Measurements from ENCODE around the gene SIK3. TPM values are rescaled to one million over a fixed set of nuclear protein-coding genes. Genes with fewer than 3 reads are reported as not detected.

SIK3 gene
- polyA plus RNA-seq, 1 of the 3 experiments (the other 2 are of a cell fraction): 5.1 TPM

GRCh38 chr11:116798368-116798767, 299.9 kb downstream of the SIK3 start:
- no peaks in the 10 kb centered on the region for H3K4me1 ChIP-seq (ENCODE audit: control insufficient read depth in 1 of 2, insufficient read depth in 2 of 2, low read depth in 1 of 2, low read length in 1 of 2)
- H3F3A ChIP-seq (replicated peaks; ENCODE audit: insufficient read depth): peaks cover 3% of the 10 kb centered on the region
- ChIA-PET CTCF (interaction anchor here (1.5 kb wide), 1 partner anchor 307 kb away, joined by 5 read pairs; no protein-coding TSS in a partner anchor), POLR2A (no interaction called here)
- no peak overlapping the region for H3K4me3 ChIP-seq (ENCODE audit: low read depth in 2 of 2, low read length in 1 of 2)
- H3K36me3 ChIP-seq (replicated peaks in 1 of 2; ENCODE audit: control insufficient read depth in 1 of 2, insufficient read depth in 2 of 2, low read length in 1 of 2): no peaks in the 10 kb centered on the region
- no peaks in the 10 kb centered on the region for H4K20me1 ChIP-seq (ENCODE audit: insufficient read depth)
- no peaks in the 10 kb centered on the region for H3K9me2 ChIP-seq
- no peak overlapping the region for H3K27ac ChIP-seq (ENCODE audit: low read depth in 2 of 2, low read length in 1 of 2)
- no peaks in the 10 kb centered on the region for H3K79me2 ChIP-seq (ENCODE audit: insufficient read depth)
- TF ChIP-seq FOXM1 (IDR thresholded peaks at IDR 0.05; ENCODE audit: low read depth) (no peak), SIN3A (IDR thresholded peaks at IDR 0.05; ENCODE audit: borderline replicate concordance, low read depth, low read length) (no peak), MXI1 (IDR thresholded peaks at IDR 0.05; ENCODE audit: low read depth, low read length) (no peak), SMC3 (IDR thresholded peaks at IDR 0.05; ENCODE audit: low read depth, low read length) (no peak), JUND (IDR thresholded peaks at IDR 0.05) (no peak), RAD21 (IDR thresholded peaks at IDR 0.05; ENCODE audit: low read length) (no peak), EZH2phosphoT487 (IDR thresholded peaks at IDR 0.05; ENCODE audit: borderline replicate concordance, low read depth) (no peak), TCF12 (IDR thresholded peaks at IDR 0.05) (no peak), REST (IDR thresholded peaks at IDR 0.05; ENCODE audit: low read depth, low read length) (no peak), NRF1 (IDR thresholded peaks at IDR 0.05; ENCODE audit: low read depth, low read length) (no peak), POLR2AphosphoS5 (IDR thresholded peaks at IDR 0.05; ENCODE audit: low read depth, low read length) (no peak)
- TF ChIP-seq, protein P1, sequence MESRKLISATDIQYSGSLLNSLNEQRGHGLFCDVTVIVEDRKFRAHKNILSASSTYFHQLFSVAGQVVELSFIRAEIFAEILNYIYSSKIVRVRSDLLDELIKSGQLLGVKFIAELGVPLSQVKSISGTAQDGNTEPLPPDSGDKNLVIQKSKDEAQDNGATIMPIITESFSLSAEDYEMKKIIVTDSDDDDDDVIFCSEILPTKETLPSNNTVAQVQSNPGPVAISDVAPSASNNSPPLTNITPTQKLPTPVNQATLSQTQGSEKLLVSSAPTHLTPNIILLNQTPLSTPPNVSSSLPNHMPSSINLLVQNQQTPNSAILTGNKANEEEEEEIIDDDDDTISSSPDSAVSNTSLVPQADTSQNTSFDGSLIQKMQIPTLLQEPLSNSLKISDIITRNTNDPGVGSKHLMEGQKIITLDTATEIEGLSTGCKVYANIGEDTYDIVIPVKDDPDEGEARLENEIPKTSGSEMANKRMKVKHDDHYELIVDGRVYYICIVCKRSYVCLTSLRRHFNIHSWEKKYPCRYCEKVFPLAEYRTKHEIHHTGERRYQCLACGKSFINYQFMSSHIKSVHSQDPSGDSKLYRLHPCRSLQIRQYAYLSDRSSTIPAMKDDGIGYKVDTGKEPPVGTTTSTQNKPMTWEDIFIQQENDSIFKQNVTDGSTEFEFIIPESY (IDR thresholded peaks at IDR 0.05; ENCODE audit: borderline replicate concordance, low read depth): no peak
- TF ChIP-seq, protein P2, sequence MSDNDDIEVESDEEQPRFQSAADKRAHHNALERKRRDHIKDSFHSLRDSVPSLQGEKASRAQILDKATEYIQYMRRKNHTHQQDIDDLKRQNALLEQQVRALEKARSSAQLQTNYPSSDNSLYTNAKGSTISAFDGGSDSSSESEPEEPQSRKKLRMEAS (IDR thresholded peaks at IDR 0.05; ENCODE audit: low read depth): no peak
- DNase-seq: no peak
- no peak overlapping the region for H2AFZ ChIP-seq (ENCODE audit: low read depth)
- no peak overlapping the region for H3K4me2 ChIP-seq
- no peaks in the 10 kb centered on the region for H3K9me3 ChIP-seq
- H3K9ac ChIP-seq: no peak overlapping the region
- WGBS (ENCODE audit: low lambda C conversion rate): 79% methylated on average over 5 of the region's 5 CpGs
- no peaks in the 10 kb centered on the region for H3K27me3 ChIP-seq (ENCODE audit: insufficient read depth)
